Transverse colon (tissue), 4 donors: ENCODE data around the gene SHKBP1. TPM values are rescaled to one million over a fixed set of nuclear protein-coding genes. Genes with fewer than 3 reads are reported as not detected.

Experiments
- DNase-seq: peaks from one replicate; pipeline ENCODE4 v3.0.0-alpha.2; 2019
- H3K27ac ChIP-seq, 4 donors: fragments of 200-600 bp; sonication (generic); 2 replicates each; pipeline ENCODE4 v1.5.1; 2016 to 2018; ENCODE audit warnings: inconsistent platforms in 4 of 4
- H3K27me3 ChIP-seq: fragments of 200-600 bp; sonication (generic); 2 replicates; pipeline ENCODE4 v1.5.1; 2017; ENCODE audit warnings: inconsistent platforms
- H3K36me3 ChIP-seq, 4 donors: fragments of 200-600 bp; sonication (generic); 2 replicates each; pipeline ENCODE4 v1.5.1; 2017 to 2019; ENCODE audit warnings: inconsistent platforms in 4 of 4
- H3K4me1 ChIP-seq, 4 donors: fragments of 200-600 bp; sonication (generic); 2 replicates each; pipeline ENCODE4 v1.5.1; 2017 to 2020; ENCODE audit warnings: inconsistent platforms in 4 of 4
- H3K4me3 ChIP-seq, 4 donors: fragments of 200-600 bp; sonication (generic); 1 replicate in 1 of 4; 2 replicates in 3 of 4; pipeline versions ENCODE4 v1.5.1 to v1.6.1; 2017 to 2019; ENCODE audit warnings: inconsistent platforms in 4 of 4
- H3K9me3 ChIP-seq, 2 donors: fragments of 200-600 bp; sonication (generic); 2 replicates each; pipeline ENCODE4 v1.5.1; 2017 to 2019; ENCODE audit warnings: inconsistent platforms in 2 of 2
- EP300 ChIP-seq: sonication (generic); formaldehyde crosslinking; IDR thresholded peaks from one replicate; pipeline ENCODE4 v1.6.1; 2017; ENCODE audit warnings: antibody characterized with exemption, low read depth
- POLR2A ChIP-seq: fragments of 450-650 bp; IDR thresholded peaks from one replicate; pipeline ENCODE4 v1.6.1; 2016; ENCODE audit warnings: antibody characterized with exemption, mild to moderate bottlenecking, moderate library complexity
- POLR2AphosphoS5 ChIP-seq, 3 donors: sonication (generic); formaldehyde crosslinking; IDR thresholded peaks; one replicate each; pipeline ENCODE4 v1.6.1; 2016; ENCODE audit warnings: antibody characterized with exemption in 3 of 3
- WGBS, 2 donors: methylation state at CpG; one replicate each; pipeline ENCODE4 v1.1.5; 2018; ENCODE audit warnings: low coverage in 1 of 2; 5-methylcytosine and 5-hydroxymethylcytosine counted together
- in situ Hi-C, 4 donors: fragments of 200-750 bp; cut with MboI; loops; one replicate each; pipeline versions ENCODE4 v1.15.0 to v1.15.1; 2017; ENCODE audit warnings: low sequenced_read_pairs in 3 of 4, low pct_ligation_motif_present in 1 of 4, low pct_unique_long_range_greater_than_20kb in 1 of 4
- intact Hi-C: fragments of 100-400 bp; cut with DNase I; formaldehyde crosslinking; loops from one replicate; pipeline ENCODE4 v1.15.1; 2023; ENCODE audit warnings: low total_unique reads
- total RNA-seq, 4 donors: library from RNA; depleted of rRNA; stranded (reverse); fragments of >200 nt; gene quantifications; one replicate each; pipeline ENCODE4 v1.1.0, GENCODE V29; 2016
- TF ChIP-seq, protein P1 (sequence below), 5 experiments: fragments of 200-600 bp in 3 of 5; fragments of 450-650 bp in 2 of 5; sonication (generic) in 3 of 5; IDR thresholded peaks; 1 replicate in 2 of 5; 2 replicates in 3 of 5; pipeline ENCODE4 v1.5.1; 2016 to 2017; ENCODE audit warnings: antibody characterized with exemption in 5 of 5, inconsistent platforms in 3 of 5, mild to moderate bottlenecking in 2 of 5, moderate library complexity in 1 of 5

The SHKBP1 gene
- total RNA-seq, 4 donors from 2014 or later, result 58.7 to 111 (median 60.9) TPM

DNA sequence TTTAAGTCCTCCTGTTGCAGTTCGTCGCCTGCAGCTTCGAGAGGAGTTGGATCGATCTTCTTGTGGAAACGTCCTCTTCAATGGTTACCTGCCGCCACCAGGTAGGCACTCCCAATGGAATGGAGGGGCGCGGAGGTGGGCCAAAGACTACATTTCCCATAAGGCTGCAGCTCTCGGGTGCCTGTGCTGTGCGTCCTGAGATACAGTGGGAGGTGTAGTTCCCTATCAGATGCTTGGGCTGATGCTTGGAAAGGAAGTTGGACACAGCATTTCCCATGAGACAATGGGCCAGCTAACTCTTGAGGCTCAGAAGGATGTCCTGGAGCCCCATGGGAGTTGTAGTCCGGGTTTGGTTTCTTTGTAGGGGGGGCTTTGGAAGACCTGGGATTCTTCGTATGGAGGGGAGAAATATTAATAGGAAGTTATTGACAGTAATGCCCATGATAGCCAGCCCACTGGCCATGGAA is 1.8 kb downstream of the SHKBP1 start:
- Histone ChIP-seq H3K27me3 (no peaks in the 10 kb centered on the region), H3K9me3 (no peaks in the 10 kb centered on the region), H3K4me1 (peaks cover 0 to 21% (median 12%) of the 10 kb centered on the region in 4 donors), H3K27ac (no peak overlapping the region), H3K36me3 (peaks cover 0 to 23% (median 0%) of the 10 kb centered on the region in 4 donors), H3K4me3 (no peak overlapping the region)
- no peak for TF ChIP-seq POLR2AphosphoS5 (IDR thresholded peaks at IDR 0.05)
- WGBS, 2 donors, result 88 to 100% methylated on average over 1 to 12 of the region's 12 CpGs
- intact Hi-C loops (no loop called here), in situ Hi-C loops (loop anchor here in 1 of 4 donors (25.0 kb wide), 1 partner anchor 266 kb away; no protein-coding TSS in a partner anchor)
- no peak for DNase-seq

- no peak overlapping the region for H3K27ac ChIP-seq
- peaks cover 0 to 21% (median 12%) of the 10 kb centered on the region in 4 donors for H3K4me1 ChIP-seq
- TF ChIP-seq, protein P1, sequence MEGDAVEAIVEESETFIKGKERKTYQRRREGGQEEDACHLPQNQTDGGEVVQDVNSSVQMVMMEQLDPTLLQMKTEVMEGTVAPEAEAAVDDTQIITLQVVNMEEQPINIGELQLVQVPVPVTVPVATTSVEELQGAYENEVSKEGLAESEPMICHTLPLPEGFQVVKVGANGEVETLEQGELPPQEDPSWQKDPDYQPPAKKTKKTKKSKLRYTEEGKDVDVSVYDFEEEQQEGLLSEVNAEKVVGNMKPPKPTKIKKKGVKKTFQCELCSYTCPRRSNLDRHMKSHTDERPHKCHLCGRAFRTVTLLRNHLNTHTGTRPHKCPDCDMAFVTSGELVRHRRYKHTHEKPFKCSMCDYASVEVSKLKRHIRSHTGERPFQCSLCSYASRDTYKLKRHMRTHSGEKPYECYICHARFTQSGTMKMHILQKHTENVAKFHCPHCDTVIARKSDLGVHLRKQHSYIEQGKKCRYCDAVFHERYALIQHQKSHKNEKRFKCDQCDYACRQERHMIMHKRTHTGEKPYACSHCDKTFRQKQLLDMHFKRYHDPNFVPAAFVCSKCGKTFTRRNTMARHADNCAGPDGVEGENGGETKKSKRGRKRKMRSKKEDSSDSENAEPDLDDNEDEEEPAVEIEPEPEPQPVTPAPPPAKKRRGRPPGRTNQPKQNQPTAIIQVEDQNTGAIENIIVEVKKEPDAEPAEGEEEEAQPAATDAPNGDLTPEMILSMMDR (IDR thresholded peaks at IDR 0.05), result no peak
- TF ChIP-seq POLR2A, result no peak
- TF ChIP-seq EP300, result no peak
- no peak for TF ChIP-seq POLR2AphosphoS5 (IDR thresholded peaks at IDR 0.05)
- in situ Hi-C loops, result loop anchor here in 1 of 4 donors (25.0 kb wide), 1 partner anchor 268 kb away; no protein-coding TSS in a partner anchor
- intact Hi-C loops, result no loop called here
- WGBS, 2 donors, result 97 to 100% methylated on average over 4 to 13 of the region's 13 CpGs
- H3K27me3 ChIP-seq, result no peaks in the 10 kb centered on the region
- DNase-seq, result no peak
- no peak overlapping the region for H3K4me3 ChIP-seq
- H3K9me3 ChIP-seq, result no peaks in the 10 kb centered on the region
- H3K36me3 ChIP-seq, result peaks cover 0 to 33% (median 0%) of the 10 kb centered on the region in 4 donors
Measured at GRCh38 chr19:40580619-40581018, 3.9 kb downstream of the SHKBP1 start.

DNA sequence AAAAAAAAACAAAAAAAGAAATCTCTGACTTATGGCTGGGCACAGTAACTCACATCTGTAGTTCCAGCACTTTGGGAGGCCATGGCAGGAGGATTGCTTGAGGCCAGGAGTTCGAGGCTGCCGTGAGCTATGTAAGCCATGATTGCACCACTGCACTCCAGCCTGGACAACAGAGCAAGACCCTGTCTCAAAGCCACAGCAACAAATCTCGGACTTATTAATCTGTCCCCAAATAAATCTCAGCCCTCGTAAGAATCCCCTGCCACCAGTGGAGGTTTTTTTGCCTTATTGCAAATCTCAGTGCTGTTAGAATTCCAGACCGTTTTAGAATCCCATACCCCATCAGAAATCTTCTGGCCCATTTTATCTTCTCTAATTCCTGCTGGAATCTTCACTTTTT is 4.9 kb downstream of the SHKBP1 start:
- TF ChIP-seq, protein P1 (IDR thresholded peaks at IDR 0.05), result no peak
- no peak for TF ChIP-seq POLR2AphosphoS5 (IDR thresholded peaks at IDR 0.05)
- no peak for TF ChIP-seq POLR2A
- no peak for TF ChIP-seq EP300
- Histone ChIP-seq H3K27me3 (no peaks in the 10 kb centered on the region), H3K27ac (no peak overlapping the region), H3K4me1 (peaks cover 0 to 15% (median 9%) of the 10 kb centered on the region in 4 donors), H3K9me3 (no peaks in the 10 kb centered on the region), H3K4me3 (no peak overlapping the region), H3K36me3 (peaks cover 0 to 33% (median 0%) of the 10 kb centered on the region in 4 donors)
- DNase-seq, result no peak
- in situ Hi-C loops, result loop anchor here in 1 of 4 donors (25.0 kb wide), 1 partner anchor 269 kb away; no protein-coding TSS in a partner anchor
- 88 to 95% methylated on average over 2 to 5 of the region's 5 CpGs for WGBS, 2 donors
- intact Hi-C loops, result no loop called here

GRCh38 chr19:40582467-40582866 is 5.8 kb downstream of the SHKBP1 start:
- TF ChIP-seq POLR2AphosphoS5 (IDR thresholded peaks at IDR 0.05), result no peak
- TF ChIP-seq EP300, result no peak
- Histone ChIP-seq H3K4me1 (peaks cover 0 to 11% (median 6%) of the 10 kb centered on the region in 4 donors), H3K4me3 (no peak overlapping the region), H3K27me3 (no peaks in the 10 kb centered on the region), H3K36me3 (peaks cover 0 to 33% (median 0%) of the 10 kb centered on the region in 4 donors), H3K9me3 (no peaks in the 10 kb centered on the region), H3K27ac (no peak overlapping the region)
- DNase-seq, result no peak
- in situ Hi-C loops, result loop anchor here in 1 of 4 donors (25.0 kb wide), 1 partner anchor 270 kb away; no protein-coding TSS in a partner anchor
- 80 to 88% methylated on average over 1 to 2 of the region's 2 CpGs for WGBS, 2 donors
- intact Hi-C loops, result no loop called here

GRCh38 chr19:40583283-40583682 is 6.6 kb downstream of the SHKBP1 start:
- DNase-seq, result no peak
- Histone ChIP-seq H3K4me1 (peaks cover 0 to 3% (median 0%) of the 10 kb centered on the region in 4 donors), H3K9me3 (no peaks in the 10 kb centered on the region), H3K36me3 (peaks cover 0 to 33% (median 0%) of the 10 kb centered on the region in 4 donors), H3K4me3 (no peak overlapping the region), H3K27ac (no peak overlapping the region), H3K27me3 (no peaks in the 10 kb centered on the region)
- in situ Hi-C loops (loop anchor here in 1 of 4 donors (25.0 kb wide), 1 partner anchor 271 kb away; no protein-coding TSS in a partner anchor), intact Hi-C loops (no loop called here)
- WGBS, 2 donors, result 90% methylated on average over 2 to 12 of the region's 14 CpGs
- TF ChIP-seq, protein P1 (IDR thresholded peaks at IDR 0.05), result no peak
- TF ChIP-seq EP300 (no peak), POLR2A (no peak), POLR2AphosphoS5 (IDR thresholded peaks at IDR 0.05) (no peak)
